ENCODE results near the gene ATF6.

- TF ChIP-seq CTCF (IDR thresholded peaks at IDR 0.05) = no peak
- TF ChIP-seq JUNB (IDR thresholded peaks at IDR 0.05) = no peak
- TF ChIP-seq USF2 (IDR thresholded peaks at IDR 0.05) = no peak
- TF ChIP-seq KDM1A (IDR thresholded peaks at IDR 0.05; ENCODE audit: low read depth) = no peak
- no peak for TF ChIP-seq HOXA7 (CRISPR knock-in tag; IDR thresholded peaks at IDR 0.05)
These were observed 4.1 kb downstream of the ATF6 start for GRCh38 chr1:161770250-161770649.
